Fibroblast of lung (primary cell): ENCODE results near the gene CD68. TPM values are rescaled to one million over a fixed set of nuclear protein-coding genes. Genes with fewer than 3 reads are reported as not detected.

ENCODE experiments used
- DNase-seq, 2 donors: peaks; one replicate each; pipeline versions ENCODE4 v3.0.0 to v3.0.0-alpha.2; 2010; ENCODE audit warnings: low read depth in 2 of 2
- H2AFZ ChIP-seq: 2 replicates; pipeline ENCODE4 v1.5.1; 2012; ENCODE audit warnings: low read length, control low read depth, inconsistent platforms
- H3K27ac ChIP-seq: 2 replicates; pipeline ENCODE4 v1.5.1; 2011; ENCODE audit warnings: low read length, control low read depth; ENCODE audit not compliant: insufficient read depth
- H3K27me3 ChIP-seq: 2 replicates; pipeline ENCODE4 v1.5.1; 2011; ENCODE audit warnings: mild to moderate bottlenecking, low read length; ENCODE audit not compliant: control insufficient read depth, insufficient read depth
- H3K36me3 ChIP-seq: 2 replicates; pipeline ENCODE4 v1.5.1; 2011; ENCODE audit warnings: low read length; ENCODE audit not compliant: control insufficient read depth, insufficient read depth
- H3K4me1 ChIP-seq: 2 replicates; pipeline ENCODE4 v1.5.1; 2011; ENCODE audit warnings: low read length; ENCODE audit not compliant: control insufficient read depth, insufficient read depth; ENCODE audit errors: extremely low read depth
- H3K4me2 ChIP-seq: 2 replicates; pipeline ENCODE4 v1.5.1; 2011; ENCODE audit warnings: low read length, control low read depth; ENCODE audit not compliant: insufficient read depth; ENCODE audit errors: extremely low read depth
- H3K4me3 ChIP-seq, 4 experiments: fragments of 200-600 bp in 1 of 4; sonication (generic) in 1 of 4; replicated peaks in 1 of 4; 2 replicates each; pipeline ENCODE4 v1.5.1; 2011 to 2016; ENCODE audit warnings: low read length in 4 of 4, low read depth in 3 of 4, mild to moderate bottlenecking in 3 of 4, control low read depth in 2 of 4, inconsistent platforms in 1 of 4, mixed read lengths in 1 of 4; ENCODE audit not compliant: insufficient read depth in 1 of 4; ENCODE audit errors: control extremely low read depth in 1 of 4
- H3K79me2 ChIP-seq: 2 replicates; pipeline ENCODE4 v1.5.1; 2012; ENCODE audit warnings: mild to moderate bottlenecking, low read length, inconsistent platforms; ENCODE audit not compliant: control insufficient read depth, insufficient read depth
- H3K9ac ChIP-seq: 2 replicates; pipeline ENCODE4 v1.5.1; 2011; ENCODE audit warnings: mild to moderate bottlenecking, low read length, control low read depth; ENCODE audit not compliant: insufficient read depth
- H3K9me3 ChIP-seq: 2 replicates; pipeline ENCODE4 v1.5.1; 2012; ENCODE audit warnings: low read depth, low read length; ENCODE audit not compliant: control insufficient read depth, insufficient read depth
- H4K20me1 ChIP-seq: 2 replicates; pipeline ENCODE4 v1.5.1; 2011; ENCODE audit warnings: low read length; ENCODE audit not compliant: control insufficient read depth, insufficient read depth; ENCODE audit errors: extremely low read depth
- CTCF ChIP-seq, 2 donors: IDR thresholded peaks in 1 of 2; conservative IDR thresholded peaks in 1 of 2; 1 replicate in 1 of 2; 2 replicates in 1 of 2; pipeline ENCODE4 v1.5.1; 2011 to 2012; ENCODE audit warnings: low read length in 2 of 2, control low read depth in 1 of 2, inconsistent platforms in 1 of 2, low read depth in 1 of 2, mild to moderate bottlenecking in 1 of 2
- EZH2 ChIP-seq: IDR thresholded peaks from 2 replicates; pipeline ENCODE4 v1.5.1; 2012; ENCODE audit warnings: low read length, control low read depth, mild to moderate bottlenecking; ENCODE audit errors: missing control alignments
- polyA plus RNA-seq, 2 donors: library from polyadenylated mRNA; depleted of rRNA in 1 of 2; stranded (reverse) in 1 of 2; unstranded in 1 of 2; fragments of >200 nt; gene quantifications; 2 replicates each; pipeline ENCODE4 v1.2.1, GENCODE V29; 2011 to 2012; ENCODE audit warnings: missing spikeins in 1 of 2
- total RNA-seq: library from RNA; depleted of rRNA; stranded (reverse); fragments of >200 nt; gene quantifications from 2 replicates; pipeline ENCODE4 v1.2.1, GENCODE V29; 2014

Gene CD68
- total and polyA plus RNA-seq, 2 donors (not counting 1 experiment from before 2014, with no cell fraction given) = 29.4 to 90.4 TPM

- peak overlapping the region; percentile 47 for H3K9ac ChIP-seq
- no peaks in the 10 kb centered on the region for H3K9me3 ChIP-seq
- peak overlapping the region; percentile 78 for H3K27ac ChIP-seq
- TF ChIP-seq EZH2 (no peak), CTCF (conservative IDR thresholded peaks at IDR 0.05 in 1 of 2, IDR thresholded peaks at IDR 0.05 in 1 of 2; ENCODE audit: low read depth in 1 of 2, low read length in 2 of 2) (no peak)
- H2AFZ ChIP-seq = no peak overlapping the region
- H3K4me1 ChIP-seq = peaks cover 48% of the 10 kb centered on the region
- peaks cover 27% of the 10 kb centered on the region for H3K79me2 ChIP-seq
- no peaks in the 10 kb centered on the region for H4K20me1 ChIP-seq
- peaks cover 27% of the 10 kb centered on the region for H3K36me3 ChIP-seq
- no peaks in the 10 kb centered on the region for H3K27me3 ChIP-seq
- H3K4me3 ChIP-seq = peak overlapping the region in 3 of 4 experiments; percentile 19 to 43 (median 26)
- no peak for DNase-seq
- peak overlapping the region; percentile 94 for H3K4me2 ChIP-seq
Measured at GRCh38 chr17:7588553-7589203, 9.2 kb downstream of the CD68 start.

GRCh38 chr17:7589204-7589868 is 9.9 kb downstream of the CD68 start:
- Histone ChIP-seq H4K20me1 (no peaks in the 10 kb centered on the region), H3K4me3 (peak overlapping the region in 3 of 4 experiments; percentile 19 to 43 (median 26)), H3K4me2 (peak overlapping the region; percentile 94), H3K9me3 (no peaks in the 10 kb centered on the region), H2AFZ (no peak overlapping the region), H3K4me1 (peaks cover 48% of the 10 kb centered on the region), H3K27me3 (no peaks in the 10 kb centered on the region), H3K36me3 (peaks cover 29% of the 10 kb centered on the region), H3K9ac (peak overlapping the region; percentile 47), H3K79me2 (peaks cover 25% of the 10 kb centered on the region), H3K27ac (peak overlapping the region; percentile 78)
- TF ChIP-seq CTCF (conservative IDR thresholded peaks at IDR 0.05 in 1 of 2, IDR thresholded peaks at IDR 0.05 in 1 of 2; ENCODE audit: low read depth in 1 of 2, low read length in 2 of 2) (peak; percentile 75 to 79), EZH2 (no peak)
- DNase-seq = peak; percentile 75 to 85

GRCh38 chr17:7589891-7590691 is 10.7 kb downstream of the CD68 start, which contains the start of gene SOX15:
TSS of gene SOX15 (minus strand) at chr17:7590094. CDS start at chr17:7589676, 418 bp downstream.
- peaks cover 20% of the 10 kb centered on the region for H3K79me2 ChIP-seq
- H3K9me3 ChIP-seq = no peaks in the 10 kb centered on the region
- peak within 1 kb of the TSS; percentile 94 for H3K4me2 ChIP-seq
- H3K4me1 ChIP-seq = peaks cover 48% of the 10 kb centered on the region
- H4K20me1 ChIP-seq = no peaks in the 10 kb centered on the region
- no peaks in the 10 kb centered on the region for H3K27me3 ChIP-seq
- H3K36me3 ChIP-seq = peaks cover 32% of the 10 kb centered on the region
- peak within 1 kb of the TSS in 3 of 4 experiments; percentile 19 to 43 (median 26) for H3K4me3 ChIP-seq
- H3K9ac ChIP-seq = peak within 1 kb of the TSS; percentile 47
- H2AFZ ChIP-seq = no peak within 1 kb of the TSS
- peak within 1 kb of the TSS; percentile 78 for H3K27ac ChIP-seq
- peak in 1 of 2 donors; percentile 59 for DNase-seq
- TF ChIP-seq CTCF (conservative IDR thresholded peaks at IDR 0.05 in 1 of 2, IDR thresholded peaks at IDR 0.05 in 1 of 2; ENCODE audit: low read depth in 1 of 2, low read length in 2 of 2) (no peak), EZH2 (no peak)
